ACC112 (cell line): ENCODE results near the gene SWSAP1.
"Not testable (repeated sequence)": the region's sequence is repeated elsewhere in the genome, so short reads cannot be mapped to it uniquely, and the experiment has no call there.

ENCODE experiments used
- H2AFZ ChIP-seq: fragments of 200-600 bp; sonication (generic); one replicate; pipeline ENCODE4 v1.6.0; 2017; ENCODE audit warnings: antibody characterized with exemption, low read length; ENCODE audit not compliant: unreplicated experiment
- H3K27ac ChIP-seq: fragments of 200-600 bp; sonication (generic); 2 replicates; pipeline ENCODE4 v1.5.1; 2014; ENCODE audit warnings: low read depth, mild to moderate bottlenecking, antibody characterized with exemption, low read length, moderate library complexity
- H3K27me3 ChIP-seq: fragments of 200-600 bp; sonication (generic); 2 replicates; pipeline ENCODE4 v1.6.1; 2014; ENCODE audit warnings: mild to moderate bottlenecking, antibody characterized with exemption, low read length, moderate library complexity, mixed read lengths; ENCODE audit not compliant: insufficient read depth
- H3K36me3 ChIP-seq: fragments of 200-600 bp; sonication (generic); 2 replicates; pipeline ENCODE4 v1.6.1; 2016; ENCODE audit warnings: mild to moderate bottlenecking, antibody characterized with exemption, low read length, moderate library complexity, mixed read lengths; ENCODE audit not compliant: insufficient read depth
- H3K4me1 ChIP-seq: fragments of 200-600 bp; sonication (generic); one replicate; pipeline ENCODE4 v1.6.1; 2016; ENCODE audit warnings: low read length, mixed read lengths; ENCODE audit not compliant: insufficient read depth, unreplicated experiment, control insufficient read depth
- H3K4me3 ChIP-seq: fragments of 200-600 bp; sonication (generic); 2 replicates; pipeline ENCODE4 v1.5.1; 2014; ENCODE audit warnings: mild to moderate bottlenecking, low read depth, low read length
- H3K79me2 ChIP-seq: fragments of 200-600 bp; sonication (generic); one replicate; pipeline ENCODE4 v1.6.0; 2016; ENCODE audit warnings: low read length; ENCODE audit not compliant: control insufficient read depth, unreplicated experiment, insufficient read depth

The SWSAP1 gene

GRCh38 chr19:11399667-11400066 lies 25.2 kb downstream of the SWSAP1 start:
- H3K36me3 ChIP-seq: no peaks in the 10 kb centered on the region
- no peak overlapping the region for H3K27ac ChIP-seq
- no peak overlapping the region for H2AFZ ChIP-seq
- H3K4me3 ChIP-seq: no peak overlapping the region
- H3K27me3 ChIP-seq: no peaks in the 10 kb centered on the region
- H3K4me1 ChIP-seq: no peaks in the 10 kb centered on the region
- no peaks in the 10 kb centered on the region for H3K79me2 ChIP-seq

DNA sequence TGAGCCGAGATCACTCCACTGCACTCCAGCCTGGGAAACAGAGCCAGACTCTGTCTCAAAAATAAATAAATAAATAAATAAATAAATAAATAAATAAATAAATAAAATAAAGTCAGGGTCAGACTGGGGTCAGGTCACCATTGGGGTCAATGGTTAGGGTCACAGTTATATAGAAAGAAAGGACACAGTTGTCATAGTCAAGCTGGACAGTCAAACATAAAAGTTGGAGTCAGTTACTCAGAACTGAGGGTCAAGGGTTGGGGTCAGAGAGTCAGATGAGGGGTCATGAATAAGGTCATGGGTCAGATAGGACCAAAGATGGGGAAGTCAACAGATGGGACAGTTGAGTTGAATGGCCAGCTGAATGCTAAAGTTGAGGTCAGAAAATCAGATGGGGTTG lies 26.3 kb downstream of the SWSAP1 start:
- Histone ChIP-seq H2AFZ (no peak overlapping the region), H3K36me3 (no peaks in the 10 kb centered on the region), H3K79me2 (no peaks in the 10 kb centered on the region), H3K4me3 (no peak overlapping the region), H3K4me1 (no peaks in the 10 kb centered on the region), H3K27me3 (no peaks in the 10 kb centered on the region), H3K27ac (no peak overlapping the region)

DNA sequence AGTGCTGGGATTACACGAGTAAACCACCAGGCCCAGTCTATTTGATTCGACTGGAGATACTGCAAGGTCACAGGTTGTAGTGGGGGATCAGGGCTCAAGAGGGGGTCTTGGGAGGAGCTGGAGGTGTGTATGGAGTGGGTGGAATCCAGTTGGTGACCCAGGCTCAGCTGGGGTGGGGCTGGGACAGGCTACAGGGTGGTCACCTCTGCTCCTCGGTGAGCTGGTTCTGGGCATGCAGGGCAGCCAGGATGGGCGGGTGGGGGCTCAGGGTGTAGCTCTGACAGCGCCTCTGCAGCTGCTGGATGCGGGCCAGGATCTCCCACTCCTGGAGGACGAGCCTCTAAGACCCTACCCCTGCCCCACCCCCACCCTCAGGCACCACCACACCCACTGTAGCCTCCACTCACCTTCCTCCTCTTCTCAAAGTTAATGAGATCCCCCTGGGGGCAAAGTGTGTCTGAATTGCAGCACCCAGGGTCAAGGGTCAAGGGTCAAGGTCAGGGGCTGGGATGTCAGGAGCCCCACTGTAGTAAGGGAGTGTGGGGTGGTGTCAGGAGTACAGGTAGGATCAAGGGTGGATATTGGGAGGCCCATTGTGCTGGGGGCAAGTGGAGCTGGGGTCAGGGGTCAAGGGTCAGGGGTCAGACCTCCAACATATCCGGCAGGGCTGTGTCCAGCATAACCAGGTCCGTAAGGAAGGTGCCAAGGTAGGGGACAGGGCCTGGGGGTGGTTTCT lies 27.5 kb downstream of the SWSAP1 start:
- H2AFZ ChIP-seq: no peak overlapping the region
- H3K27ac ChIP-seq: no peak overlapping the region
- no peaks in the 10 kb centered on the region for H3K36me3 ChIP-seq
- H3K4me3 ChIP-seq: no peak overlapping the region
- no peaks in the 10 kb centered on the region for H3K4me1 ChIP-seq
- H3K27me3 ChIP-seq: no peaks in the 10 kb centered on the region
- no peaks in the 10 kb centered on the region for H3K79me2 ChIP-seq

DNA sequence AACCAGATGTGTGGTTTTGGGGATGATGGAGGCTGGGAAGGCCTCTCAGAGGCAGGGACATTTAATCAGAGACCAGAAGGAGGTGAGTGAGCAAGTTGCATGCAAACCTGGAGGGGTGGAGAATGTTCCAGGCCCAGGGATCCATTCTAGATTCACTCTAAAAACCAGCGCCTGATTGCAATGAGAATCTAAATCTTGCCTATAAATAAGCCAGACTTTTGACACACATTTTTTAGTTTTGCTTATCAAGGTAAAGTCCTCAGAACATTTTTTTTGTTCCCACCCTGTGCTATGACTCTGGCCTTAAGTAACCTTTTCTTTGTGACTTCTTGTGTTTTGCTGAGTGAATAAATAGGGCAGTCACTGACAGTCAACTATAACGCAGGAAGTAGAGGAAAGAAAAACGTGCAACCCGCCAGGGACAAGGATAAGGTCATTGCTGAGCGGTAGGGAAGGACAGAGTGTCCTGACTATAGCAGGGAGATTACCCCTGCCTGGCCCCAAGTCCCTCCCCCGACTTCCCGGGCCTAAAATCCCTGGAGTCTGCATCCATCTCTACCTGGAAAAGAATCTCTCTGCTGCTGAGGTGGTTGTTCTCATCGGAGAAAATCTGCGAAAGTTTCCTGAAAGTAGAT lies 30.2 kb downstream of the SWSAP1 start:
- Histone ChIP-seq H3K27me3 (no peaks in the 10 kb centered on the region), H2AFZ (no peak overlapping the region), H3K36me3 (no peaks in the 10 kb centered on the region), H3K4me3 (no peak overlapping the region), H3K27ac (no peak overlapping the region), H3K4me1 (no peaks in the 10 kb centered on the region), H3K79me2 (no peaks in the 10 kb centered on the region)

- Histone ChIP-seq H3K4me3 (no peak overlapping the region), H2AFZ (no peak overlapping the region), H3K27ac (no peak overlapping the region), H3K4me1 (no peaks in the 10 kb centered on the region), H3K79me2 (no peaks in the 10 kb centered on the region), H3K36me3 (no peaks in the 10 kb centered on the region), H3K27me3 (no peaks in the 10 kb centered on the region)
Observed at GRCh38 chr19:11405846-11406643, 31.6 kb downstream of the SWSAP1 start.

DNA sequence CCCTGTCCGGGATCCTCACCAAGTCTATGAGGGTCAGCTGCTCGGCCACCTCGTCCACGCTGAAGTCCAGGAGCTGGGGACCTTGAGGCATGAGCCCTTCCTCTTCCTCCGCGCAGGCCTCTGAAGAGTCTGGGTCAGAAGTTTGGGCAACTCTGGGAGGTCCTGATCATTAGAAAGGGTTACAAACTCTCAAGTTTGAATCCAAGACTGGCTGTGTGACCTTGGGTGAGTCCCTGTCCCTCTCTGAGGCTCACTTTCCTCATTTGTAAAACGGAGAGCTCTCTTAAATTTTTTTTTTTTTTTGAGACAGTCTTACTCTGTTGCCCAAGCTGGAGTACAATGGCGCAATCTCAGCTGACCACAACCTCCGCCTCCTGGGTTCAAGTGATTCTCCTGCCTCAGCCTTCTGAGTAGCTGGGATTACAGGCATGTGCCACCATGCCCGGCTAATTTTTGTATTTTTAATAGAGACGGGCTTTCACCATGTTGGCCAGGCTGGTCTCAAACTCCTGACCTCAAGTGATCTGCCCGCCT lies 32.3 kb downstream of the SWSAP1 start:
- H3K27me3 ChIP-seq, H3K79me2 ChIP-seq, H3K27ac ChIP-seq, H3K36me3 ChIP-seq, H2AFZ ChIP-seq, H3K4me1 ChIP-seq, H3K4me3 ChIP-seq: not testable (repeated sequence)

DNA sequence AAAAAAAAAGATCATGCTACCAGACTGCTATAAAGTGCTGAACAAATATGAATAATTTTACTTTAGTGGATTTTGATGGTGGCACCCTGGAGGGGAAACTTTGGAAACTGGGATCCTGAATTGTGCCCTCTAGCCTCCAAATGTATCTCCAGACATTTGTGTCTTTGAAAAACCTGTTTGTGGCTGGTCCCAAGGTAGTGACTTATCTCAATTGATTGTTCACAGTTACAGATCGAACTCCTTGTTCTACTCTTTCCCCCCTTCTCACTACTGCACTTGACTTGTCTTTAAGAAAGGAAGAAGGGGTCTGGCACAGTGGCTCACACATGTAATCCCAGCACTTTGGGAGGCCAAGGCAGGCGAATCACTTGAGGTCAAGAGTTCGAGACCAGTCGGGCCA lies 34.1 kb downstream of the SWSAP1 start:
- no peaks in the 10 kb centered on the region for H3K4me1 ChIP-seq
- no peak overlapping the region for H3K4me3 ChIP-seq
- no peak overlapping the region for H3K27ac ChIP-seq
- no peak overlapping the region for H2AFZ ChIP-seq
- H3K36me3 ChIP-seq: no peaks in the 10 kb centered on the region
- no peaks in the 10 kb centered on the region for H3K79me2 ChIP-seq
- no peaks in the 10 kb centered on the region for H3K27me3 ChIP-seq

DNA sequence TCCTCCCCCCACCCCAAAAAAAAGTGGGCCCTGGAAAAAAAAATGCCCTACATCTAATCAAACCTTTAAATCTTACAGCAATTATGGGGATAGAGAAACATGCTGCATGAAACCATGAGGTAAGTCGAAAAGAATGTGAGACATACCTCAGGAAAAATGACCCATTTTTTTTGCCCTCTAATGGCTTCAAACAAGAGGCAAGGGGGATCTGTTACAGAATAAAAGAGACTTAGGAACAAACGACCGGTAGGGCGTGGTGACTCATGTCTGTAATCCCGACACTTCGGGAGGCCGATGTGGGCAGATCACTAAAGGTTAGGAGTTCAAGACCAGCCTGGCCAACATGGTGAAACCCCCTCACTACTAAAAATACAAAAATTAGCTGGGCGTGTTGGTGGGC lies 36.2 kb downstream of the SWSAP1 start:
- no peaks in the 10 kb centered on the region for H3K36me3 ChIP-seq
- H3K79me2 ChIP-seq: no peaks in the 10 kb centered on the region
- no peak overlapping the region for H3K27ac ChIP-seq
- H3K4me3 ChIP-seq: no peak overlapping the region
- no peak overlapping the region for H2AFZ ChIP-seq
- no peaks in the 10 kb centered on the region for H3K27me3 ChIP-seq
- no peaks in the 10 kb centered on the region for H3K4me1 ChIP-seq

DNA sequence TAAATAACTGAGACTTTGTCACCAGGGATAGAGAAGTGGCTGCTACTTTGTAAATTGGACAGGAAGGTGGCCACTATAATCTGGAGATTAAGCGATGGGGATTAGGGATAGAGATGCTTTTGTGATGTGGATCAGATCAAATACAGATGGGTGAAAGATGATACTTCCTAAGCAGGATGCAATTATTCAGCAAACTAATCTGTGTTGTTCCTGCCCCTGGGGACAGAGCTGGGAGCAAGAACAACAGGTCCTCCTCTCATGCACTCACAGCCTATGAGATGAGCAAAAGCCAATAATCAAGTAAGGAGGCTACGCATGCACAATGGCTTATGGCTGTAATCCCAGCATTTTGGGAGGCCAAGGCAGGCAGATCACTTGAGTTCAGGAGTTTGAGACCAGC lies 40.1 kb downstream of the SWSAP1 start:
- no peaks in the 10 kb centered on the region for H3K79me2 ChIP-seq
- no peaks in the 10 kb centered on the region for H3K36me3 ChIP-seq
- no peak overlapping the region for H2AFZ ChIP-seq
- H3K4me1 ChIP-seq: peaks cover 3% of the 10 kb centered on the region
- no peak overlapping the region for H3K4me3 ChIP-seq
- no peak overlapping the region for H3K27ac ChIP-seq
- H3K27me3 ChIP-seq: 0 out of 2 replicates have a peak, but pooled peaks cover 5% of the 10 kb centered on the region

- H2AFZ ChIP-seq: no peak overlapping the region
- no peak overlapping the region for H3K27ac ChIP-seq
- H3K79me2 ChIP-seq: no peaks in the 10 kb centered on the region
- no peaks in the 10 kb centered on the region for H3K36me3 ChIP-seq
- H3K4me3 ChIP-seq: no peak overlapping the region
- peaks cover 11% of the 10 kb centered on the region; the same call in 1 of the 2 replicates for H3K27me3 ChIP-seq
- H3K4me1 ChIP-seq: peaks cover 6% of the 10 kb centered on the region
Observed at GRCh38 chr19:11416346-11417052, 42.0 kb downstream of the SWSAP1 start.
